Activated CD4-positive, alpha-beta memory T cell treated with anti-CD3 and anti-CD28 coated beads for 36 hours (primary cell): ENCODE measurements around the gene TRIM44. TPM values are rescaled to one million over a fixed set of nuclear protein-coding genes. Genes with fewer than 3 reads are reported as not detected.
"Not testable (repeated sequence)": the region's sequence is repeated elsewhere in the genome, so short reads cannot be mapped to it uniquely, and the experiment has no call there.

Experiments
- CTCF ChIA-PET: fragments of 350-600 bp; sonication (Branson Sonifier 250); formaldehyde crosslinking; loops from one replicate; lab custom pipeline; 2021; ENCODE audit warnings: antibody characterized with exemption, inconsistent platforms; lab: Charles Lee
- POLR2A ChIA-PET: fragments of 350-600 bp; sonication (Branson Sonifier 250); formaldehyde crosslinking; loops from one replicate; lab custom pipeline; 2021; ENCODE audit warnings: antibody characterized with exemption; lab: Charles Lee
- DNase-seq: peaks from one replicate; pipeline ENCODE4 v3.0.0-alpha.2; 2020
- H3K27ac Mint-ChIP-seq: one replicate; pipeline ENCODE4 v1.8.0; 2021; ENCODE audit warnings: mixed read lengths
- H3K27me3 Mint-ChIP-seq: one replicate; pipeline ENCODE4 v1.8.0; 2021; ENCODE audit warnings: mixed read lengths
- H3K36me3 Mint-ChIP-seq: one replicate; pipeline ENCODE4 v1.8.0; 2021; ENCODE audit warnings: mixed read lengths
- H3K4me1 Mint-ChIP-seq: one replicate; pipeline ENCODE4 v1.8.0; 2021; ENCODE audit warnings: low read depth, mixed read lengths
- H3K4me3 Mint-ChIP-seq: one replicate; pipeline ENCODE4 v1.8.0; 2021; ENCODE audit warnings: mild to moderate bottlenecking, mixed read lengths
- H3K9me3 Mint-ChIP-seq: one replicate; pipeline ENCODE4 v1.8.0; 2021; ENCODE audit warnings: mixed read lengths
- intact Hi-C: fragments of 100-400 bp; cut with micrococcal nuclease; formaldehyde crosslinking; loops from one replicate; pipeline ENCODE4 v1.15.1; 2023
- total RNA-seq, 2 experiments: library from RNA; stranded (reverse); gene quantifications; one replicate each; pipeline ENCODE4 v1.2.3, GENCODE V29; 2021

The TRIM44 gene
- total RNA-seq, 2 experiments from 2014 or later: 27.3 to 30.0 TPM

DNA sequence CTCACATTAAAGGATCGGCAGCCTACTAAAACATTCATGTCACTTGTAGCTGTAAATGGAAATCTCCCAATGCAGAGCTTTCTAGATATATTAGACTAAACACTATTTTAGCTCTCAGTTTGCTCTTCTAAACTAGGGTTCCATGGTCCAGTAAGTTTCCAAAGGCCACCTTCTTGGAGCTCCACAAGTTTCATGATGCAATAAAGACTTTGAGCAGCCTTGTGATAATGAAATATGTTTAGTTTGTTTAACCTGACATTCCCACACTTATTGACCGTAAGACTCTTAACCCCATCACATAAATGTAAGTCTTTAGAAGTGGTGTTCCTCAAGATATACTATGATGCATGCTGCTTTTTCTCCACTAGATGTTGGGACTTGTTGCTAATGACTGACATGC, 87.7 kb downstream of the TRIM44 start:
- CTCF ChIA-PET: no interaction called here

GRCh38 chr11:35750981-35751663, 88.5 kb downstream of the TRIM44 start:
- Mint-ChIP-seq H3K9me3 (peaks cover 9% of the 10 kb centered on the region), H3K27ac (no peak overlapping the region)
- CTCF ChIA-PET: no interaction called here

More for the DNA sequence above, 87.7 kb downstream of the TRIM44 start:
- Mint-ChIP-seq H3K27ac (no peak overlapping the region), H3K36me3 (peaks cover 23% of the 10 kb centered on the region), H3K4me1 (no peaks in the 10 kb centered on the region), H3K4me3 (no peak overlapping the region), H3K9me3 (peaks cover 9% of the 10 kb centered on the region), H3K27me3 (no peaks in the 10 kb centered on the region)
- POLR2A ChIA-PET: no interaction called here
- no peak for DNase-seq
- intact Hi-C loops: no loop called here

DNA sequence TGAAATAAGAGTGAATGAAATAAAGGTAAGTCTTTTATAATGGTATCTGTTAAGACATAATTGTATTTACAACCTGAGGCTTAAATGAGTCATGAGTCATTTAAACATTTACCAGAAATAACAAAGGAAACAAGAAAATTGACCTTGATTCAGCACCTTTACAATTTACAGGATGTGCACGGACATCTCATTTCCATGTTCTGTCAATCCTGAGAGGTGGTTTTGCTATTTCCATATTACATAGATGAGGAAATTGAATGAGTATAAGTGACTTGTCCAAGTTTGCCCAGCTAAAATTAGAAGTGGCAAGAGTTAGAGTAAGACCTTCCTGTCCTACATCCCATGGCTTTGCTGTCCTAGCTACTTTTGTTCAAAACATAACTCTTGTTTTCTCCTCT, 89.1 kb downstream of the TRIM44 start:
- Mint-ChIP-seq H3K36me3 (peaks cover 22% of the 10 kb centered on the region), H3K9me3 (peaks cover 9% of the 10 kb centered on the region), H3K4me1 (no peaks in the 10 kb centered on the region), H3K27ac (no peak overlapping the region), H3K27me3 (no peaks in the 10 kb centered on the region), H3K4me3 (no peak overlapping the region)
- POLR2A ChIA-PET: no interaction called here
- intact Hi-C loops: no loop called here
- no peak for DNase-seq
- CTCF ChIA-PET: no interaction called here

More at GRCh38 chr11:35750981-35751663, 88.5 kb downstream of the TRIM44 start:
- H3K27me3 Mint-ChIP-seq: no peaks in the 10 kb centered on the region
- intact Hi-C loops: no loop called here
- no peaks in the 10 kb centered on the region for H3K4me1 Mint-ChIP-seq
- H3K4me3 Mint-ChIP-seq: no peak overlapping the region
- DNase-seq: no peak
- peaks cover 22% of the 10 kb centered on the region for H3K36me3 Mint-ChIP-seq
- POLR2A ChIA-PET: no interaction called here

GRCh38 chr11:35752115-35752514, 89.5 kb downstream of the TRIM44 start:
- intact Hi-C loops: no loop called here
- H3K27me3 Mint-ChIP-seq: no peaks in the 10 kb centered on the region
- DNase-seq: no peak
- ChIA-PET CTCF (no interaction called here), POLR2A (no interaction called here)
- no peak overlapping the region for H3K27ac Mint-ChIP-seq
- H3K36me3 Mint-ChIP-seq: peaks cover 19% of the 10 kb centered on the region
- peaks cover 9% of the 10 kb centered on the region for H3K9me3 Mint-ChIP-seq
- H3K4me3 Mint-ChIP-seq: no peak overlapping the region
- H3K4me1 Mint-ChIP-seq: no peaks in the 10 kb centered on the region

GRCh38 chr11:35753573-35753972, 91.0 kb downstream of the TRIM44 start:
- H3K27ac Mint-ChIP-seq, DNase-seq, intact Hi-C loops, CTCF ChIA-PET, POLR2A ChIA-PET, H3K4me1 Mint-ChIP-seq, H3K27me3 Mint-ChIP-seq, H3K4me3 Mint-ChIP-seq: not testable (repeated sequence)
- H3K9me3 Mint-ChIP-seq: peaks cover 16% of the 10 kb centered on the region
- H3K36me3 Mint-ChIP-seq: peaks cover 25% of the 10 kb centered on the region

DNA sequence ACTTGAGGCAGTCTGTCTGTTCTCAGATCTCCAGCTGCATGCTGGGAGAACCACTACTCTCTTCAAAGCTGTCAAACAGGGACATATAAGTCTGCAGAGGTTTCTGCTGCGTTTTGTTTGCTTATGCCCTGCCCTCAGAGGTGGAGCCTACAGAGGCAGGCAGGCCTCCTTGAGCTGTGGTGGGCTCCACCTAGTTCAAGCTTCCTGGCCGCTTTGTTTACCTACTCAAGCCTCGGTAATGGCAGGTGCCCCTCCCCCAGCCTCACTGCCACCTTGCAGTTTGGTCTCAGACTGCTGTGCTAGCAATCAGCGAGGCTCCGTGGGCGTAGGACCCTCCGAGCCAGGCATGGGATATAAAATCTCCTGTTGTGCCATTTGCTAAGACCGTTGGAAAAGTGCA, 97.4 kb downstream of the TRIM44 start:
- CTCF ChIA-PET: not testable (repeated sequence)

GRCh38 chr11:35761899-35762298, 99.3 kb downstream of the TRIM44 start:
- Mint-ChIP-seq H3K9me3 (peaks cover 9% of the 10 kb centered on the region), H3K4me1 (peaks cover 27% of the 10 kb centered on the region), H3K36me3 (peaks cover 36% of the 10 kb centered on the region), H3K27me3 (no peaks in the 10 kb centered on the region), H3K4me3 (no peak overlapping the region), H3K27ac (no peak overlapping the region)
- intact Hi-C loops: no loop called here
- CTCF ChIA-PET: no interaction called here
- no peak for DNase-seq
- POLR2A ChIA-PET: no interaction called here

More for the DNA sequence above, 97.4 kb downstream of the TRIM44 start:
- H3K27ac Mint-ChIP-seq, H3K27me3 Mint-ChIP-seq, POLR2A ChIA-PET, intact Hi-C loops, H3K4me3 Mint-ChIP-seq, DNase-seq: not testable (repeated sequence)
- H3K36me3 Mint-ChIP-seq: peaks cover 23% of the 10 kb centered on the region
- H3K4me1 Mint-ChIP-seq: peaks cover 25% of the 10 kb centered on the region
- H3K9me3 Mint-ChIP-seq: peaks cover 11% of the 10 kb centered on the region

DNA sequence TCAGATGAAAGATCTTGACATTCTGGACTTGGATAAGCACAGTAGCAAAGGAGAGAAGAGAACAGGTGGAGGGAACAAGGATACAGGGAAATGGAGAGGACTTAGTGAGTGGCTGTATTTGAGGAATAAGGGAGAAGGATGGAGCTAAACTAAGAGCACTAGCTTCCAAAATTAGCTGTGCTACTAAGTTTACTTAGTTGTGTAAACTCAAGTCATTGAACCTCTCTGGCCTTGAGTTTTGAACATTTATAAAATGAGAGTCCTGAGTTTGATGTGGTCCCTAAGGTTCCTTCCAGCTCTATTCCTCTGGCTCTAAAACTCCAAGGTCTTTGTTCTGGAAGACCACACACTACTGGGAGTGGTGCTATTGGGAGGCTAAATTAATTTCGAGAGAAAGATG, 100.7 kb downstream of the TRIM44 start:
- Mint-ChIP-seq H3K27me3 (no peaks in the 10 kb centered on the region), H3K36me3 (peaks cover 35% of the 10 kb centered on the region), H3K27ac (no peak overlapping the region), H3K4me3 (no peak overlapping the region), H3K9me3 (peaks cover 2% of the 10 kb centered on the region), H3K4me1 (peaks cover 21% of the 10 kb centered on the region)
- no peak for DNase-seq
- ChIA-PET POLR2A (no interaction called here), CTCF (no interaction called here)
- intact Hi-C loops: no loop called here

- ChIA-PET POLR2A (no interaction called here), CTCF (interaction anchor here (1.0 kb wide), 1 partner anchor 58 kb away, joined by 6 read pairs; no protein-coding TSS in a partner anchor)
- Mint-ChIP-seq H3K4me1 (peaks cover 21% of the 10 kb centered on the region), H3K9me3 (peaks cover 2% of the 10 kb centered on the region), H3K4me3 (no peak overlapping the region), H3K27me3 (no peaks in the 10 kb centered on the region), H3K36me3 (peaks cover 36% of the 10 kb centered on the region), H3K27ac (no peak overlapping the region)
- intact Hi-C loops: no loop called here
- DNase-seq: no peak
Measured at GRCh38 chr11:35763765-35764164, 101.2 kb downstream of the TRIM44 start.

GRCh38 chr11:35764417-35764816, 101.8 kb downstream of the TRIM44 start:
- Mint-ChIP-seq H3K4me3 (no peak overlapping the region), H3K9me3 (no peaks in the 10 kb centered on the region), H3K27ac (no peak overlapping the region), H3K27me3 (no peaks in the 10 kb centered on the region), H3K36me3 (peaks cover 36% of the 10 kb centered on the region), H3K4me1 (peaks cover 15% of the 10 kb centered on the region)
- CTCF ChIA-PET: interaction anchor here (1.0 kb wide), 1 partner anchor 57 kb away, joined by 6 read pairs; no protein-coding TSS in a partner anchor
- POLR2A ChIA-PET: no interaction called here
- no peak for DNase-seq
- intact Hi-C loops: no loop called here

- Mint-ChIP-seq H3K4me1 (peaks cover 13% of the 10 kb centered on the region), H3K9me3 (peaks cover 3% of the 10 kb centered on the region), H3K27me3 (no peaks in the 10 kb centered on the region), H3K4me3 (no peak overlapping the region), H3K27ac (no peak overlapping the region), H3K36me3 (peaks cover 40% of the 10 kb centered on the region)
- POLR2A ChIA-PET: no interaction called here
- intact Hi-C loops: no loop called here
- CTCF ChIA-PET: no interaction called here
- no peak for DNase-seq
Measured at GRCh38 chr11:35765211-35765610, 102.6 kb downstream of the TRIM44 start.

DNA sequence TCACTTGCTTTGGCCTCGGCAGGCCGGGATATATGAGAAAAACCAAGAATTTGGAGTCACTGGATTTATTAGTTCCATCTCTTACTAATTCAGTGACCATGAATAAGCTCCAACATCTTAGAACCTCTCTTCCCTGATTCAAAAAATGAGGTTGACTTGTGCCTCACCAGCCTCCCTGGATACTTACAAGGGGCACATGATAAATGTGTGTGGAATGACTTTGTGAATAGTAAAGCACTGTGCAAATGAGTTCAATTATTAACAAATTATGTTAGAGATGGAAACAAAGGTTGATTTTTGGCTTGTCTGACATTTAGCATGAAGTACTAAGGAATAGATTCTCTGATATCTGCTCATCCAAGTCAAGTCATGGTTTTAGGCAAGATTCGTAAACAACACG, 104.1 kb downstream of the TRIM44 start:
- H3K4me1 Mint-ChIP-seq: peaks cover 5% of the 10 kb centered on the region
- DNase-seq: no peak
- peaks cover 47% of the 10 kb centered on the region for H3K36me3 Mint-ChIP-seq
- CTCF ChIA-PET: interaction anchor here (0.6 kb wide), 1 partner anchor 906 kb away, joined by 3 read pairs; no protein-coding TSS in a partner anchor
- POLR2A ChIA-PET: no interaction called here
- H3K27ac Mint-ChIP-seq: no peak overlapping the region
- intact Hi-C loops: no loop called here
- no peaks in the 10 kb centered on the region for H3K27me3 Mint-ChIP-seq
- no peak overlapping the region for H3K4me3 Mint-ChIP-seq
- H3K9me3 Mint-ChIP-seq: peaks cover 12% of the 10 kb centered on the region

GRCh38 chr11:35770425-35770824, 107.8 kb downstream of the TRIM44 start:
- H3K27ac Mint-ChIP-seq, H3K4me3 Mint-ChIP-seq, intact Hi-C loops, H3K27me3 Mint-ChIP-seq, CTCF ChIA-PET, DNase-seq, H3K4me1 Mint-ChIP-seq: not testable (repeated sequence)
- Mint-ChIP-seq H3K36me3 (peaks cover 57% of the 10 kb centered on the region), H3K9me3 (peaks cover 41% of the 10 kb centered on the region)
- POLR2A ChIA-PET: interaction anchor here (0.6 kb wide), 1 partner anchor 28 kb away, joined by 3 read pairs; no protein-coding TSS in a partner anchor
